LNCaP clone FGC (cell line): ENCODE results near the gene SIRPG.

Experiments
- DNase-seq: peaks from one replicate; pipeline ENCODE4 v3.0.0-alpha.2; 2011; ENCODE audit warnings: low read depth
- H3K4me3 ChIP-seq: 2 replicates; pipeline ENCODE4 v1.5.1; 2011; ENCODE audit warnings: mild to moderate bottlenecking, low read depth, low read length, control low read depth
- CTCF ChIP-seq: IDR thresholded peaks from 2 replicates; pipeline ENCODE4 v1.5.1; 2012; ENCODE audit warnings: mild to moderate bottlenecking; ENCODE audit not compliant: control insufficient read depth, insufficient read depth; ENCODE audit errors: extremely low read depth

SIRPG gene

GRCh38 chr20:1631309-1632151, 26.0 kb downstream of the SIRPG start:
- DNase-seq, result no peak
- TF ChIP-seq CTCF, result no peak
- no peak overlapping the region for H3K4me3 ChIP-seq

DNA sequence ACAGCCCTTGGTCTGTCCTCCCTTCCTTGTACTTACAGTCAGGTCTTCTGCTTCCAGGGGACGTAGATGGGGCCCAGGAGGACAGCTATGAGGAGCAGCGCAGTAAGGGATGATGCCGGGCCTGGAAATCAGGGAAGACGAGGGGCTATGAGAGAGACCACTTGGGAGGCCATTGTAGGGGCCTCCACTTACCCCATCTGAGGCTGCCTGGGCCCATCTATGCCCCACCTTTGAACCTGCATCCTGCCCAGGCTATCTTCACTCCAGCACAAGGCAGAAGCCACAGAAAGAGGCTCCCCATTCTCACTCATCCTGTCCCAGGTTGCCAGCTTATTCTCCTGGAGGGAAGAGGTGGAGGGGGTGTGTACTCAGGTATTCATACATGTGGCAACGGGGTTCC, 27.4 kb downstream of the SIRPG start:
- H3K4me3 ChIP-seq, result no peak overlapping the region
- DNase-seq, result no peak
- no peak for TF ChIP-seq CTCF

DNA sequence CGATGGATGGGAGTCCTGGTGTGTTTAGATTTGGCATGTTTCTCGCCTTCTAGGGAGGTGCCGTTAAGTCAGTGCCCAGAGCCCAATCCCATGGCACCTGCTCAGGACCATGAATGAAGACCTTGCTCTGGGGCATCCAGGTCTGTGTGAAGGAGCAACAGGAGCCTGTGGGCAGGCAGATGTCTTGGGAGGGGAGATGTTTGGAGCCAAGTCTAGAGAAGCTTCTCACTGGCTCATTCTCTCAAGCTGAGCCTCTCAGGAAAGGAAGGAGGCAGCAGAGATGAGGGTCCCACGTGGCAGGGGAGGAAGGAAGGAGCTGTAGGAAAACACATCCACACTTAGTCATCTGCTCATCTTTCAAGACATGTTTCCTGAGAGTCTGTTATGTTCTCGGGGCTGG, 28.3 kb downstream of the SIRPG start:
- H3K4me3 ChIP-seq, result no peak overlapping the region
- TF ChIP-seq CTCF, result no peak
- DNase-seq, result no peak

DNA sequence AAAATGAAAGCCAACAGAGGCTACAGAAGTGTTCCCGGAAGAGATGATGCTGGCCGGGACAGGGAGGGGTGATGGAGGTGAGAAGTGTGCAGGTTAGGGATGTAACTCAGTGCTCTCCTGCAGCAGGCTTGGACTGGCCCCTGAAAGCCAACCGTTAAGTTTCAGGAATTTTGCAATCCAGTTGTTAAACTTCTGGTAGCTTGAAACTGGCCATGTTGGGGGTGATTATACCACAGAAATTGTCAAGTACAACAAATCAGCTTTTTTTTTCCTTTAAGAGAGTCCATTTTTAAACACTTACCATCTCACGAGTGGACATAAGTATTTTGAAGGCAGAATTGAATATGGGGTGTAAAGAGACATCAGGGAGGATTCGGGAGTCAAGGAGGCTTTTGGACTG, 29.0 kb downstream of the SIRPG start:
- DNase-seq, result no peak
- H3K4me3 ChIP-seq, result no peak overlapping the region
- TF ChIP-seq CTCF, result no peak

DNA sequence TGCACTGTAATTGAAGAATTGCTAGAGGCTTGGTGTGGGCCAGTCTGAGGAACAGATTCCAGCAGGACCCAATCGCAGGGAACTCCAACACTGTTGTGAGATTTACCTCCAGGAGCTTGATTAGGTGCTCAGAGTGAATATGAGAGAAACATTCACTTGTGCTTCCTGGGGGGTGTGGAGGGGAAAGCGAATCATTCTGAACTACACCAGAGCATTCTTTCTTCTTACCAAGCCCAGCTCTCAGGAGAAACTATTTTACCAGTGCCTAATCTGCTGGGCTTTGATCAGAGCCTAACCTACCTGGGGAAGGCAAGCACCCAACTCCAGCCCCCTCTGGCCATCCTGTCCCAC, 30.4 kb downstream of the SIRPG start:
- no peak for TF ChIP-seq CTCF
- DNase-seq, result no peak
- no peak overlapping the region for H3K4me3 ChIP-seq

DNA sequence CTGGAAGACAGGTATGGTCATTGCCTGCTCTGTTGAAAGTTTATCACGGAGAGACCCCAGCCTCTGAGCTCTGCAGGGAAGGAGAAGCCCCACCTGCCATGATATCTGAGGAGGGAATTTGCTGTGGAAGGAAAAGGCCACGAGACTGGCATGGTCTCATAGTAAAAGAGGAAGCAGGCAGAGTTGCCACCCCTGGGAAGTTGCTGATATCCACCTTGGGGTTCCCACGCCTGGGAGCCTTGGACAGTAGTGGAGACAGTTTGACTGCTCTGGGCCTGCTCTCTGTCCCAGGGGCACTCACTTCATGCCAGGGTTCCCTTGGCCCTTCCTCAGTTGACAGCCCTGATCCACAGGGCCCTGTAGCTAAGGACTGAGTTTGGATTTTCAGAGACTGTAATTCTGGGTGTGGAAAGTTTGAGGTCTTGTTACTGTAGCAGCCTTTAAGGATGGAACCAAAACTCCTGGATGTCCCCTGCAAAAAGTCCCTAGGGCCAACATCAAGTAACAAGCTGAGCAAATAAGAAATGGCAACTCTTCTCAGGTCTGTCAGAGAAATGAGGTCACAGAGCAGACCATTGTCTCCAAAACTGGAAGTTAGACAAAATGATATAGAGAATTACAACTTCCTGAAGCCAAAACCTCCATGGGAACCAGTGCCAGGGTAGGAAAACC, 30.9 kb downstream of the SIRPG start:
- DNase-seq, result no peak
- no peak overlapping the region for H3K4me3 ChIP-seq
- no peak for TF ChIP-seq CTCF

DNA sequence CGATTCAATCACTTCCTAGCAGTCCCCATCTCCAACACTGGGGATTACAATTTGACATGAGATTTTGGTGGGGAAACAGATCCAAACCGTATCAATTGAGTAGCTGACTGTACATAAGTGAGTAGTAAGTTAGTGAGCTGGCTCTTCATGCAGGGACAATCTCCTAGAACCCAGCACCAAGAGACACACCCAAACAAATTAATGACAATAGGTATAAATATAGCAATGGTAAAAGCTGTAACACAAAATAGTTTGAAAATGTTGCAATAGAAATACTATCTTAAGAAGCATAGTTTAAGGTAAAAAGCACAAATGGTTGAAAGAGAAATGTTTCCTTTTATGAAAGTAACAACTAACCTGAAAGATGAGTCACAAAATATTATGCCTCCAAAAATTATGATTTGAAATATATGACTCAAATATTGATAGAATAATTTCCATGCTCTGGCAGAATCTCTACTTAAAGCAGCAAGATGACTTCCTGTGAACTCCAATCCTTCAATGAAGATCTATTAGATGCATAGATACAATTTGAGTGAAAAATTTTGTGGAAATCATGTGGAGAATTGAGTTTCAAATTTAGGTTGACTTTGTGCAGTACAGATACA, 32.4 kb downstream of the SIRPG start:
- TF ChIP-seq CTCF, result no peak
- no peak overlapping the region for H3K4me3 ChIP-seq
- no peak for DNase-seq
